ENCODE results near the gene TEP1. TPM values are rescaled to one million over a fixed set of nuclear protein-coding genes. Genes with fewer than 3 reads are reported as not detected.

TEP1 gene
- polyA plus RNA-seq, 1 donor from 2014 or later, result 5.2 TPM

DNA sequence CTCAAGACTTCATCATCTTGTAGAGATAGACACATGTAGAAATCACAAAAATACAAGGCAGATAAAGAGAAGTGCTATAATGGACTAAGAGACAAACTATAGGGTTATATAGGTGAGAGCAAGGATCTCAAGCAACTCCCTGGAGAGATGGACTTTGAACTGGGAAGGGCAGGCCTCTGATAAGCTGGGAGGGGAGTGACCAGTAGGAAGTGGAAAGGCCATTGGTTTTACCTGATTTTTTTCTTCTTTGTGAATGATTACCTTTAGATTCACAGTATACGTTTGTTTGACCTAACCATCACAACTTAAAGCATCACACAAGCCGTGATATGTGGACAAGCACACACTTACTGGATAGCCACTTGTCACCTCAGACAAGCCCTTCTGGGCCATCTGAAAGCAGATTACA is 5.2 kb upstream of the TEP1 start:
- H3K27ac ChIP-seq (ENCODE audit: low read length), result no peak overlapping the region
- no peaks in the 10 kb centered on the region for H3K36me3 ChIP-seq (ENCODE audit: insufficient read depth, low read length)
- H3K4me3 ChIP-seq (ENCODE audit: low read length), result no peak overlapping the region
- H3F3A ChIP-seq (ENCODE audit: insufficient read depth, low read length, poor library complexity, severe bottlenecking), result no peaks in the 10 kb centered on the region
- TF ChIP-seq SMC3 (conservative IDR thresholded peaks at IDR 0.05; ENCODE audit: poor library complexity), result no peak
- TF ChIP-seq, protein P1, sequence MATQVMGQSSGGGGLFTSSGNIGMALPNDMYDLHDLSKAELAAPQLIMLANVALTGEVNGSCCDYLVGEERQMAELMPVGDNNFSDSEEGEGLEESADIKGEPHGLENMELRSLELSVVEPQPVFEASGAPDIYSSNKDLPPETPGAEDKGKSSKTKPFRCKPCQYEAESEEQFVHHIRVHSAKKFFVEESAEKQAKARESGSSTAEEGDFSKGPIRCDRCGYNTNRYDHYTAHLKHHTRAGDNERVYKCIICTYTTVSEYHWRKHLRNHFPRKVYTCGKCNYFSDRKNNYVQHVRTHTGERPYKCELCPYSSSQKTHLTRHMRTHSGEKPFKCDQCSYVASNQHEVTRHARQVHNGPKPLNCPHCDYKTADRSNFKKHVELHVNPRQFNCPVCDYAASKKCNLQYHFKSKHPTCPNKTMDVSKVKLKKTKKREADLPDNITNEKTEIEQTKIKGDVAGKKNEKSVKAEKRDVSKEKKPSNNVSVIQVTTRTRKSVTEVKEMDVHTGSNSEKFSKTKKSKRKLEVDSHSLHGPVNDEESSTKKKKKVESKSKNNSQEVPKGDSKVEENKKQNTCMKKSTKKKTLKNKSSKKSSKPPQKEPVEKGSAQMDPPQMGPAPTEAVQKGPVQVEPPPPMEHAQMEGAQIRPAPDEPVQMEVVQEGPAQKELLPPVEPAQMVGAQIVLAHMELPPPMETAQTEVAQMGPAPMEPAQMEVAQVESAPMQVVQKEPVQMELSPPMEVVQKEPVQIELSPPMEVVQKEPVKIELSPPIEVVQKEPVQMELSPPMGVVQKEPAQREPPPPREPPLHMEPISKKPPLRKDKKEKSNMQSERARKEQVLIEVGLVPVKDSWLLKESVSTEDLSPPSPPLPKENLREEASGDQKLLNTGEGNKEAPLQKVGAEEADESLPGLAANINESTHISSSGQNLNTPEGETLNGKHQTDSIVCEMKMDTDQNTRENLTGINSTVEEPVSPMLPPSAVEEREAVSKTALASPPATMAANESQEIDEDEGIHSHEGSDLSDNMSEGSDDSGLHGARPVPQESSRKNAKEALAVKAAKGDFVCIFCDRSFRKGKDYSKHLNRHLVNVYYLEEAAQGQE (IDR thresholded peaks at IDR 0.05; ENCODE audit: borderline replicate concordance), result no peak
- no peak for TF ChIP-seq EZH2 (IDR thresholded peaks at IDR 0.05; ENCODE audit: borderline replicate concordance, insufficient read depth, low read length, poor library complexity, severe bottlenecking)
- no peak for TF ChIP-seq POLR2AphosphoS5 (IDR thresholded peaks at IDR 0.05)
- no peaks in the 10 kb centered on the region for H3K9me3 ChIP-seq (ENCODE audit: low read length)
- peaks cover 5% of the 10 kb centered on the region for H3K27me3 ChIP-seq (ENCODE audit: insufficient read depth, low read depth, low read length)
- H3K79me2 ChIP-seq (replicated peaks; ENCODE audit: insufficient read depth, low read length), result no peaks in the 10 kb centered on the region
- no peak overlapping the region for H2AFZ ChIP-seq (ENCODE audit: low read depth, low read length)
- H3K4me2 ChIP-seq (ENCODE audit: low read length), result no peak overlapping the region
- no peak overlapping the region for H3K9ac ChIP-seq (ENCODE audit: low read length)
- H4K20me1 ChIP-seq (ENCODE audit: insufficient read depth), result no peaks in the 10 kb centered on the region
- no peaks in the 10 kb centered on the region for H3K9me2 ChIP-seq (ENCODE audit: insufficient read depth, low read length)

DNA sequence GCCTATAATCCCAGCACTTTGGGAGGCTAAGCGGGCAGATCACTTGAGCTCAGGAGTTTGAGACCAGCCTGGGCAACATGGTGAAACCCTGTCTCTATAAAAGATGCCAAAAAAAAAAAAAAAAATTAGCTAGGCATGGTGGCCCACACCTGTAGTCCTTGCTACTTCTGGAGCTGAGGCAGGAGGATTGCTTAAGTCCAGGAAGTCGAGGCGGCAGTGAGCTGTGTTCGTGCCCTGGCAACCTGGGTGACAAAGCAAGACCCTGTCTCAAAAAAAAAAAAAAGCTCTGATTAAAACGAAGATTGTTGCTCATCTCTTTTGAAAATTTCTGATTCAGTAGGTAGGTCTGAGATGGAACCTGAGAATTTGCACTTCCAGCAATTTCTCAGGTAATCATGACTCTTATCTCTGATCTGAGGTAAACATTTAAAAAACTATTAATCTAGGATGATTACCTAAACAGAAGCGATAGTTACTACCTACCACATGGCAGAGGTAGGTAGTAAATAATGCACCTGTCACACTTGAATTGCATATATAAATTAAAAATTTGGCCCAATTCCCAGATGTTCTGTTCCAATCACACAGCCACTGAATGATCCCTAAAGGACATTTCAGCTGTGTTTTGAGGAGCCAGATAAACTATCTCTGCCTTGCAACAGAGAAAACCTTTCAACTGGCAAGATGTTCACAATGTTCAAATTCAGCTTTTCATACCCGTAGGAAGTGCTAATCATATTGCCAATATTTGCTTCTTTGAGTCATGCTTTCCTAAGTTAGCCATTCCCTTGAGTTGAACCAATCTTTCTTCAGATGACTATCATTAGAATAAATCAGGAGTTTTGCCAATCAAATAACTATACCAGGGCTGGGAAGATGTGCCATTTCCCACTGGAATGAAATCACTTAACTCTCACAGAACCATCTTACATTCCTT is 4.2 kb upstream of the TEP1 start:
- Histone ChIP-seq H3F3A (ENCODE audit: insufficient read depth, low read length, poor library complexity, severe bottlenecking) (no peaks in the 10 kb centered on the region), H3K79me2 (replicated peaks; ENCODE audit: insufficient read depth, low read length) (no peaks in the 10 kb centered on the region), H3K27ac (ENCODE audit: low read length) (no peak overlapping the region), H2AFZ (ENCODE audit: low read depth, low read length) (no peak overlapping the region), H4K20me1 (ENCODE audit: insufficient read depth) (no peaks in the 10 kb centered on the region), H3K4me2 (ENCODE audit: low read length) (no peak overlapping the region), H3K4me3 (ENCODE audit: low read length) (no peak overlapping the region), H3K9me2 (ENCODE audit: insufficient read depth, low read length) (no peaks in the 10 kb centered on the region), H3K36me3 (ENCODE audit: insufficient read depth, low read length) (no peaks in the 10 kb centered on the region), H3K27me3 (ENCODE audit: insufficient read depth, low read depth, low read length) (peaks cover 9% of the 10 kb centered on the region), H3K9ac (ENCODE audit: low read length) (no peak overlapping the region), H3K9me3 (ENCODE audit: low read length) (no peaks in the 10 kb centered on the region)
- TF ChIP-seq POLR2AphosphoS5 (IDR thresholded peaks at IDR 0.05), result no peak
- no peak for TF ChIP-seq MXI1 (conservative IDR thresholded peaks at IDR 0.05; ENCODE audit: poor library complexity, severe bottlenecking)
- no peak for TF ChIP-seq EP300 (conservative IDR thresholded peaks at IDR 0.05; ENCODE audit: poor library complexity, severe bottlenecking)
- no peak for TF ChIP-seq RAD21 (conservative IDR thresholded peaks at IDR 0.05)
- no peak for TF ChIP-seq TAF1 (IDR thresholded peaks at IDR 0.05; ENCODE audit: low read depth)
- TF ChIP-seq, protein P1 (IDR thresholded peaks at IDR 0.05; ENCODE audit: borderline replicate concordance), result no peak
- TF ChIP-seq, protein P2, sequence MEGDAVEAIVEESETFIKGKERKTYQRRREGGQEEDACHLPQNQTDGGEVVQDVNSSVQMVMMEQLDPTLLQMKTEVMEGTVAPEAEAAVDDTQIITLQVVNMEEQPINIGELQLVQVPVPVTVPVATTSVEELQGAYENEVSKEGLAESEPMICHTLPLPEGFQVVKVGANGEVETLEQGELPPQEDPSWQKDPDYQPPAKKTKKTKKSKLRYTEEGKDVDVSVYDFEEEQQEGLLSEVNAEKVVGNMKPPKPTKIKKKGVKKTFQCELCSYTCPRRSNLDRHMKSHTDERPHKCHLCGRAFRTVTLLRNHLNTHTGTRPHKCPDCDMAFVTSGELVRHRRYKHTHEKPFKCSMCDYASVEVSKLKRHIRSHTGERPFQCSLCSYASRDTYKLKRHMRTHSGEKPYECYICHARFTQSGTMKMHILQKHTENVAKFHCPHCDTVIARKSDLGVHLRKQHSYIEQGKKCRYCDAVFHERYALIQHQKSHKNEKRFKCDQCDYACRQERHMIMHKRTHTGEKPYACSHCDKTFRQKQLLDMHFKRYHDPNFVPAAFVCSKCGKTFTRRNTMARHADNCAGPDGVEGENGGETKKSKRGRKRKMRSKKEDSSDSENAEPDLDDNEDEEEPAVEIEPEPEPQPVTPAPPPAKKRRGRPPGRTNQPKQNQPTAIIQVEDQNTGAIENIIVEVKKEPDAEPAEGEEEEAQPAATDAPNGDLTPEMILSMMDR (IDR thresholded peaks at IDR 0.05; ENCODE audit: poor library complexity, severe bottlenecking), result no peak
- TF ChIP-seq EZH2 (IDR thresholded peaks at IDR 0.05; ENCODE audit: borderline replicate concordance, insufficient read depth, low read length, poor library complexity, severe bottlenecking), result no peak
- no peak for TF ChIP-seq SMC3 (conservative IDR thresholded peaks at IDR 0.05; ENCODE audit: poor library complexity)

Measured in neural cell (in vitro differentiated cells).